B cell (primary cell): Measurements from ENCODE around the gene ADCY3.

Experiments
- CTCF ChIP-seq: fragments of 200-600 bp; IDR thresholded peaks from one replicate; pipeline ENCODE4 v1.8.0; 2022; ENCODE audit warnings: antibody characterized with exemption, mild to moderate bottlenecking
- EZH2 ChIP-seq: IDR thresholded peaks from 2 replicates; pipeline ENCODE4 v1.6.1; 2012; ENCODE audit warnings: borderline replicate concordance, low read depth, mild to moderate bottlenecking, moderate library complexity, low read length; ENCODE audit not compliant: insufficient read depth, poor library complexity, severe bottlenecking

GRCh38 chr2:24926602-24927252 is 6.7 kb upstream of the ADCY3 start:
- TF ChIP-seq CTCF: no peak
- no peak for TF ChIP-seq EZH2
